Myocyte (in vitro differentiated cells): Measurements from ENCODE around the gene RBM15. TPM values are rescaled to one million over a fixed set of nuclear protein-coding genes. Genes with fewer than 3 reads are reported as not detected.
A peak's percentile ranks its signal among the peaks of the same experiment; 100 is the strongest.

Source experiments
- DNase-seq: peaks from one replicate; pipeline ENCODE4 v3.0.0-alpha.2; 2012; ENCODE audit warnings: low read depth
- total RNA-seq: library from RNA; depleted of rRNA; stranded (reverse); fragments of >200 nt; gene quantifications from 2 replicates; pipeline ENCODE4 v1.2.3, GENCODE V29; 2014

Gene RBM15
- total RNA-seq, 1 donor from 2014 or later = 32.2 TPM

DNA sequence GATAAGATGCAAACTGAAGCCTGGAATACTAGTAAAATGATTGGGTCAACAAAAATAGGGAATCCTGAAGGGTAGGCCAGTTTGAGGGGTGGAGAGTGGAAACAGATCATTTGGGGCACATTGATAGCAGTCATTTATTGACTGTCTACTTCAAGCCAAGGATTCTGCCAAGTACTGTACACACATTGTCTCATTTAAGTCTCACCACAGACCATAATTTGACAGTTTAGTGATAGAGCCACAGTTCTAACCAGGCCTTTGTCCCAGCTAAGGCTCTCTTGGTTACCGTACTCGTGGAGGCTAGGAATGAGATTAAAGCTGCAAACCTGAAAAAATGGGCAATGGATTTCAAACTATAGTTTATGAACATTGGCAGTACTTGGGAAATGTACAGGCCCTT is 11.2 kb downstream of the RBM15 start:
- DNase-seq = no peak

DNA sequence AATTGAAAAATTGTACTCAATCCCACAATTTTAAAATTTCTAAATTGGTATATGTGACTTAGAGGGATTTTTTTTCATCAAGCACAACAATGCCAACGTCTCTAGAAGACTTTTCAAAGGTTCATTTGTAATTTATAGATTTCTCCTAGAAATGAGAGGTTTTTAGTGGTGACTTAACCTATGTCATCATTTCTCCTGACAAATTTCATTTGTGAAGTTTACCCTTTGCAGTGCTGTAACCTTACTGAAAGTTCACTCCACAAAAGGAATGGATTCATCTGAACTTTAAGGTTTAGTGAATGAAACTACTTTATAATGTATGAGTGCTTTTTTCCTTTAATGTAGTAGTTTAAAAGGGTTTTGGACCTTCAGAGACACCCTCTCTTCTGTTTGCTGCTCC is 16.1 kb downstream of the RBM15 start:
- no peak for DNase-seq

DNA sequence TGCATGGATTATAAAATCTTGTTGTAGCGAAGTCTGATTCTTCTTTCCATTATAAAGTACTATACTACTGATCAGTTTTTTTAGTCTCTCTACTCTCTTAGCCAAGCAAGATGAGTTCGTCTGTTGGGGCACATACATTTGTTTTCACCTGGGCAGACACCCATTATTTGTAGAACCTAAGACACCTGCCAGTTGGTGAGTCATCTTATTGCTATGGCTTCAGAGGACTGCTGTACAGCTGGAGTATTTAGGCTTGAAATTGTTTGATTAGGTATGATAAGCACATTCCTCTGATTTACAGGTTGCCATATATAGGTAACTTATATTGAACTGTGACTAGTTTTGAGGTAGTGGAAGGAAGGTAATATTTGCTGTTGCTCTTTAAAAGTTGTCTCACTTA is 17.2 kb downstream of the RBM15 start:
- no peak for DNase-seq

DNA sequence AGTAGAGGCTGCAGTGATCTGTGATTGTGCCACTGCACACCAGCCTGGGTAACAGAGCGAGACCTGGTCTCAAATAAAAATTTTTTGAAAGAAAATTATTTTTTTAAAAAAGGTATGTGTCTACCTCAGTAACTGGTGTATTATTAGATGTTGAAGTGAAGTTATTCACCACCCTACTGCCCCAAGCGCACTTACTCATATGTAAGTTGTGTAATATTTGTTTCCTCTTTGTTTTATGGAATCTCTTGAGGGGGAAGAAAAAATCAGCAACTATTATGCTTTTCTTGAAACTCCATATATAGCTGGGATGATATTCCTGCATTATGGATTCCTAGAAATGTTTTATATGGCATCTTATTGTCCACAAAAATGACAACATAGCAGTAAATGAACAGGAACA is 21.3 kb downstream of the RBM15 start:
- no peak for DNase-seq

DNA sequence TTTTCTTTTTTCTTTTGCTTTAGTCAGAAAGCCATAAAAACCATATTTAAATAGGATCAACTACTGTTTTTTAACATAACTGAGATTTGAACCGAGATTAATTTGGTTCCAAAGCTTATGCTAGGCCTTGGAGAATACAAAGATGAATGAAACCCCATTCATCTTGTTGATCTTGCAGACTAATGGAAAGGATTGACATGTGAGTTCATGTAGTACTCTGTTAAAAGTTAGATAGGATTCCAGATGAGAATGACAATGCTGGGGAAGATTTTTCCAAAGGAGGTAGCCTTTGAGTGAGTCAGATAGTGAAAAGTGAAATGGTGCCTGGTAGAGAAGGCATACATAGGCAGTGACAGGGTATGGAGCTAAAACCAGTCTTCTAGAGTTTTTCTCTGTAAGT is 22.7 kb downstream of the RBM15 start:
- DNase-seq = no peak

DNA sequence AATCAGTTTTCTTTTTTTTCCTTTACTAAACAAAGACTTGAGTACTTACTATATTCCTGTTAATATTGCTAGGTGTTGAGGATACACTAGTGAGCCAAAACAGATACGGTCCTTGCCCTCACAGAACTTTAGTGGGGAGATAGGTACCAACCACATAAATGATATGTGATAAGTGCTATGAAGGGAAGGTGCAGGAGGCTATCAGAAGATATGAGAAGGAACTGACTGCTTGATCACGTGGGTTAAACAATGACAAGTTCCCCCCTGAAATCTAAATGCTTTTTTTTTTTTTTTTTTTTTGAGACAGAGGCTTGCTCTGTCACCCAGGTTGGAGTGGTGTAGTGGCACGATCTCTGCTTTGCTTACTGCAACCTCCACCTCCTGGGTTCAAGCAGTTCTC is 25.0 kb downstream of the RBM15 start:
- DNase-seq = no peak

DNA sequence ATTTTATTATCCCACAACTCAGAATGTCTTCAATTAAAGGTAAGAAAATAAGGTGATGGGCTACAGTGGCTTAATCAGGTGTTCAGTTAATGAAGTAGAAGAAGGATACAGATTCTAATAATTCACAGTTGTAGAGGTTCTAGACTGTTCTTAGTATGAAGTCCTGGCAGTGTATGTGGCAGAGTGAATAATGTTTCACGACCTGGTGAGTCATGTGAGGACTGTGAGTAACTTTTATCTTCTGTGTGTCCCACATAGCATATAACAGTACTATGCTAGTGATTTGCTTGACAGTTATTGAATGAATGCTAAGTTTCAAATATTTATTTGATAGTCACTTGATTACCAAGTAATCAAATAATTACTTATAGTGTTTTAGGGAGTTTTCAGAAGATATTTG is 31.6 kb downstream of the RBM15 start:
- DNase-seq = peak; percentile 40

DNA sequence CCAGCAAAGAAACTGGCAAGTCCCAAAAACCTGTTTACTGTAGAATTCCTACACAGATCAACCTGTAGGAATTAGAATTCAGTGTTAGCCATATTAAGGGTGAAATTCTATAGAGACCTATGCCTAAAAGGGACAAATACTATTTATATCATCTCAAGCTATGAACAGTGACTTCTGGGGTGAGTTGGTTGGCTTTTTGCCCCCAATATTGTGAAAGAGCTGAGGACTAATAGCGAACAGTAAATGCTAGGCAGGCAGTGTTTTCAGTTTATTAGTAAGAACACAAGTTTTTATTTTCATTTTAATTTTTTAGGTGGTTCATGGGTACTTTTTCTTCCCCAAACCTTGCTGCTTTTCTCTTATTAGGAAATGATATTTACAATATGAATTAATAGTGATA is 36.3 kb downstream of the RBM15 start:
- DNase-seq = no peak

DNA sequence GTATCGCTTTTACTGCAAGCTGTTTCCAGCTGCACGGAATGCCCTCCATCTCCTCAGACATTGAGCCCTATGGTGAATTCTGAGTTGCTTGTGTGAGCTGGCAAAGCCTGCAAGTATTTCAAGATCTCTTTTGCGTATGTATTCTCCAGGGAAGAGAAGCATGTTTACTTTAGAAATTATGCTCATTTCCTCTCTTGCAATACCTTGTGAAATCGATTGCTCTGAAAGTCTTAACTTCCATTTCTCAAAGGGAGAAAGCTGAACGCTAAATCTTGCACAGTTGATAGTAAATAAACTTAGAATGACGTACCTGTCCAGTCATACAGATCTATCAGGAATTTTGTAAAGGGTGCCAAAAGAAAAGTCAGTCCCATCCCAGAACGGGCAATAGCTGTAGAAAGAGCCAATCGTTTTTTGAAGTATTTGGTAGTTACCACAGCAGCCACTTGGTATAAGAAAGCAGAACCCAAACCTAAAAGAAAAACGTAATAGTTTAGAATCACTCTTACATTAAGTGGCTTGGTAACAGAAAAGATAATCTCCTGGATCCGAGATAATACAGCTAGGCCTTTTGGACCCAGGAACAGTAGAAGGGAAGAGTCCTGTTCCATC is 41.6 kb downstream of the RBM15 start:
- DNase-seq = no peak

DNA sequence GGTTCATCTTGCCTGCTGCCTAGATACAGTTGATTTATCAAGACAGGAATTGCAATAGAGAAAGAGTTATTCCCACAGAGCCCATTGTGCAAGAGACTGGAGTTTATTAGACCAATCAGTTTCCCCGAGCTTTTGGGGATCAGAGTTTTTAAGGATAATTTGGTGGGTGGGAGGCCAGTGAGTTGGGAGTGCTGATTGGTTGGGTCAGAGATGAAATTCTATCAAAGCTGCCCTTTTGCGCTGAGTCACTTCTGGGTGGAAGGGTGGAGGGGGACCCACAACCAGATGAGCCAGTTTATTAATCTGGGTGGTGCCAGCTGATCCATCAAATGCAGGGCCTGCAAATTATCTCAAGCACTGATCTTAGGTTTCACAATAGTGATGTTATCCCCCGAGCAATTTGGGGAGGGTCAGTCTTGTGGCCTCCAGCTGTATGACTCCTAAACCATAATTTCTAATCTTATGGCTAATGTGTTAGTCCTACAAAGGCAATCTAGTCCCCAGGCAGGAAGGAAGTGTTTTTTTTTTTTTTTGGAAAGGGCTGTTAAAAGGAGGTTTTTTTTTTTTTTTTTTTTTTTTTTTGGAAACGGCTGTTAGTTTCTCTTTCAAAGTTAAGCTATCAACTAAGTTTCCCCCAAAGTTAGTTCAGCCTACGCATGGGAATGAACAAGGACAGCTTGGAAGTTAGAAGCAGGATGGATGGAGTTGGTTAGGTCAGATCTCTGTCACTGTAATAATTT is 44.2 kb downstream of the RBM15 start:
- DNase-seq = no peak

DNA sequence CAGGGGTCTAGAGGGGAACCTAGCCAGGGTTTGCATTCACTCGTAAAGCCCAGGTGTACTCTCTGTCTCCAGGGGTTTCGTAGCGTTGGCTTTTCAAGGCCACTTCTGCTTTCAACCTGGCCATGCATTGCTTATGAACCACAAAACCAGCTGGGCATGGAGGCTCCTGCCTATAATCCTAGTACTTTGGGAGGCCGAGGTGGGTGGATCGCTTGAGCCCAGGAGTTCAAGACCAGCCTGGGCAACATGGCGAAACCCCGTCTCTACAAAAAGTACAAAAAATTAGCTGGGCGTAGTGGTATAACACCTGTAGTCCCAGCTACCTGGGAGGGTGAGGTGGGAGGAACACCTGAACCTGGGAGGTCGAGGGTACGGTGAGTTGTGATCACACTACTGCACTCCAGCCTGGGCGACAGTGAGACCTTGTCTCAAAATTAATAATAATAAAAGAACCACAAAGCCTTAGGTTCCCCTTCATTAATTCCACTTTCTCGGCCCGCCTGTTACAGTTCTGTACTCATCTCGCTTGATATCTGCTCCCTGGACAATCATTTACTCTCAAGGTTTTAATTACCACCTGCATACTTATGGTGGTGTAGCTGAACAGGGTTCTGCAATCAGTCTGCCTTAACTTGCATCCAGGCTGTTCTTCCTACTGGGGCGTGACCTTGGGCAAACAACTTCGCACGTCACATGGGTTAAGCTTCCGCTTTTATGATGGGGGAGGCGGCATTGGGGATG is 45.6 kb downstream of the RBM15 start:
- no peak for DNase-seq

DNA sequence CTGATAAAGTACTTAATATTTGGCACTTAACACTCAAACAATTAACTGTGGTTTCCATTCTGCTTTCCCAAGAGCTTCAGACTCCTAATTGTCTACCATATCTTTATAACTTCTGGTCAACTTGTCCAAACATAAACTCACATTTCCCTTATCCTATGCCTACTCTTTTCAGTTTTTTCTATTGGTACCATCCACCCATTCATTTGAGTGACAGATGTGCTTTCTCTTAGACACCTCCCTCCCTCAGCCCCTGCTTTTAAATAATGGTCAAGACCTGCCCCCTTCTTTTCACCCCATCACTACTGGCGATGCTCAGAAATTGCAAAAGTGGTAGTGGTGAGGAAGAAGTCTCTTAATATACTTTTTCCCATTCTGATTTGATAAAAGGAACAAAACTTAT is 46.2 kb downstream of the RBM15 start:
- DNase-seq = no peak

DNA sequence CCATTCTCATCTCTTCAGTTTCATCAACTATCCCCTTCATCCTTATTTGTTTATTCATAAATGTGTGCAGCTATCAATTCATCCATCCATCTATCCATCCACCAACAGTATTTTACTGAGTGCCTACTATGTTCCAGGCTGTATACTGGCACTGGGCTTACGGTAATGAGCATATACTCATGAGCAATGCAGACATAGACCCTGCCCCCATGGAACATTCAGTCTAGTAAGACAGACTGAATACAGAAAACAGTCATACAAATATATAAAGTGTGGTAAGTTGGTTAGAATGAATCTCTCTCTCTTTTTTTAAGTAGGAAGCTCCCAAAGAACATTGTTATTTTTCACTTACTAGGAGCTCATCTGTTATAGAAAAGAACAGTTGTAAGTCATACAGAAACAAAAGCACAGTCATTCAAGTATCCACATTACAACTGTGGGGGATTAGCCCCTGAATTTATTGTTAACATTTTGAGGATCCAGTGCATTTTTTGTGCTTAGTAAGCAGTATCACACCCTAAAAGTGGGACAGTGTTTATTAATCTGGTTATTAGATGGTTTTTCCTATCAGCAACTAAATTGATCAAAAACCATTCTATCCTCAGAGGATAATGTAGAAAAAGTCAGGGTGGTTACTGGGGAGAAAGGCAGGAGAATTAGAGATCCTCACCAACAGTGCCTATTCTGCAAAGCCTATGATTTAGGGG is 48.0 kb downstream of the RBM15 start:
- no peak for DNase-seq

DNA sequence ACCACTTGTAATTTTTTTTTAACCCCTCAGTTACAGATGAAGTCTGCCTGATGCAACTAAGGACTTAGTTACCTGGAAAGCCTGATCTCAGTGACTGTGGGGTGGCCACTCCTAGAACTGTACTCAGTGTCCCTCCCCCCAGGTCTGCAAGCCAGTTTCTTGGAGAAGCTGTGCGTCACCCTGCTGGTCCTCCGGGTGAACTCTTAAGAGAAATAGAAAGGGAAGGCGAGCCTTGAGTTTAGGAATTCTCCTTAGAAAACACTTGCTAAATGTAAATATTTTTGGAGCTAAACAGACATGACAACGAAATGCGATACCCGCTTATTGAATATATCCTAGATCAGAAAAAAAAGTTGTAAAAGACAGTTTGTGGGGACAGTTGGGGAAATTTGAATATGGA is 50.9 kb downstream of the RBM15 start:
- peak; percentile 75 for DNase-seq

DNA sequence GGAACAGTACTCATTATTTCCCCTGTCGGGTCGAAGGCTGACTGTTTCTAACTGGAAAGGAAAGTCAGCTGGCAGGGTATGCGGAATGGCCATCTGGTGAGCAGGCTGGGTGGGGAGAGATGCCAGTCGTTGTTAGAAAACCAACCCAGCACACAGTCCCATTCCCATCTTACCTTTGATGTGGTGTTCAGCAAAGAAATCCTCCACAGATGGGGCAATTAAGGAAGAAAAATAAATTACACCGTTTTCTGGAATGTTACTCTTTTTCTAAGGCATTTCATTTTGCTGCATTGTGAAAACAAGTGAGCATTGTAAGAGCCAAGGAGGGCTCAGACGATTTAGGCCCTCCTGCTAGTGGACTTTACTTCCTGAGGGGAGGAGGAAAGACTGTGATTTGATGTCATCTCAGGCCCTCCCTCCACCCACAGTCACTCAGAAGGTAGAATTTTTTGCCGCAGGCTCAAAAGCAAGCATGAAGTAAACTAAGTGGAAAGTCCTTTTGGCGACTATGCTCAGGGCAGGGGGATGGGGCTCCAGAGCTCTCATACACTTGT is 51.6 kb downstream of the RBM15 start, which contains the start of gene SLC16A4:
Gene SLC16A4 (minus strand): TSS at position 335 of the 554 bp plus-strand sequence. CDS start 1,703 bp downstream, outside the sequence.
- peak; percentile 84 for DNase-seq

DNA sequence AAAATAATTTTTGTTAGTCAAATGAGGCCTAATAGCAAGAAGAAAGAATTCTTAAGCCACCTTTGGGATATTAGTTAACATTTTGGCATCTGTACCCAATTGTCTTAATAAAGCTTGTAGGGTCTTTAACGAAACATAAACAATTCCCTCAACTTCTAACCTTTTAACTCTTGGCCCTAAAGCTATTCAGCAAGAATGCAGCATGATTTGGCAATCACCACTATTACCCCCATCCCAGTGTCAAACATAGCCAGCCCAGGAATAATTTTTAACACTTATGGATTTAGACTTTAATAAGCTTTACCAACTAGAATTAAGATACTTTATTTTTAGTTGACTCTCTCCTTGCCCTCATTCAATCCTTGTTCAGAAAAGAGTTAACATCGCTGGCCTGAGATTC is 54.1 kb downstream of the RBM15 start:
- no peak for DNase-seq

DNA sequence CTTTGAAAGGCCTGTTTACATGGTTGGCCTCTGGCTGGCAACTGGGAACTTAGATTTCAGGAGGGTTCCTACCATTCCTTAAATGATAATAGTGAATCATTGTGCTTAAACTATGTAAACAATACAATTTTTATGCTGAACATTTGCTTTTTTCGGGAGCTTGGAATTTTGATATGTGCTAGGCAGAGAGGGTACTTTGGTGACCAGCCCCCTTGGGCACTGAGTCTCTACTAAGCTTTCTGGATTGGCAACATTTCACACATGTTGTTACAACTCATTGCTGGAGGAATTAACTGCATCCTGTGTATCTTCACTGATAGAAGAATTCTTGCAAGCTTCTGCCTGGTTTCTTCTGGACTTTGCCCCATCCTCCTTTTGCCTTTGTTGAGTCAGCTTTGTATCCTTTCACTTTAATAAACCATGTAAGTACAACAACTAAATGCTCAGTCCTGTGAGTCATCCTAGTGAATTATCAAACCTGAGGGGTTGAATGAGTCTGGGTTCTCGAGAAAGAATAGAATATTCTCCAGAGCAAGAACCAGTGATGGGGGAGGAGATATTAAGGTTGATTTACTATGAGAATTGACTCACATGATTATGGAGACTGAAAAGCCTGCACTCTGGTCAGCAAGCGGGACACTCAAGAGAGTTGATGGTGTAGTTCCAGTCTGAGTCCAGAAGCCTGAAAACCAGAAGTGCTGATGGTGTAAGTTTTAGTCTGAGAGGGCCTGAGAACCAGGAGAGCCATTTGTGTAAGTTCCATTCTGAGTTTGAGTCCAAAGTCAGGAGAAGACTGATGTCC is 54.7 kb downstream of the RBM15 start:
- DNase-seq = no peak

DNA sequence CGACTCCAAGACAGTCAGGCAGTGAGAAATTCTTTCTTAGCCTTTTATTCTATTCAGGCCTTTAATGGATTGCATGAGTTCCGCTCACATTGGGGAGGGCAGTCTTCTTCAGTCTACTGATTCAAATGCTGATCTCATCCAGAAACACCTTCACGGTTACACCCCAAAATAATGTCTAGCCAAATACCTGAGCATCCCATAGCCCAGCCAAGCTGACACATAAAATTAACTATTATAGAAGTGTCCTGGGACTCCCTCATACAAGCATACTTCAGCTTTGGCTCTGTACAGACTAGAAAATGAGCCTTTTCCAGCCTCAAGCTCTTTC is 55.3 kb downstream of the RBM15 start:
- no peak for DNase-seq
